Effector memory CD4-positive, alpha-beta T cell (primary cell): ENCODE data around the gene ASB15.

Experiments
- DNase-seq, 3 donors: peaks; one replicate each; pipeline ENCODE4 v3.0.0-alpha.2; 2020
- H3K27ac ChIP-seq: 2 replicates; pipeline ENCODE4 v1.7.0; 2013; ENCODE audit warnings: mild to moderate bottlenecking, low read length, moderate library complexity; ENCODE audit not compliant: insufficient read depth, poor library complexity, severe bottlenecking
- H3K27me3 ChIP-seq: replicated peaks from 2 replicates; pipeline ENCODE4 v1.7.0; 2013; ENCODE audit warnings: mild to moderate bottlenecking, low read length; ENCODE audit not compliant: insufficient read depth, control insufficient read depth, poor library complexity, severe bottlenecking
- H3K36me3 ChIP-seq: 2 replicates; pipeline ENCODE4 v1.7.0; 2013; ENCODE audit warnings: mild to moderate bottlenecking, low read length, moderate library complexity; ENCODE audit not compliant: control insufficient read depth, insufficient read depth
- H3K4me1 ChIP-seq: 2 replicates; pipeline ENCODE4 v1.7.0; 2013; ENCODE audit warnings: low read length, mild to moderate bottlenecking; ENCODE audit not compliant: control insufficient read depth, insufficient read depth, poor library complexity, severe bottlenecking
- H3K4me3 ChIP-seq: 2 replicates; pipeline ENCODE4 v1.7.0; 2013; ENCODE audit warnings: low read length, low read depth, mild to moderate bottlenecking; ENCODE audit not compliant: insufficient read depth, poor library complexity, severe bottlenecking
- H3K9me3 ChIP-seq: 2 replicates; pipeline ENCODE4 v1.7.0; 2013; ENCODE audit warnings: mild to moderate bottlenecking, low read length, moderate library complexity; ENCODE audit not compliant: control insufficient read depth

The ASB15 gene

DNA sequence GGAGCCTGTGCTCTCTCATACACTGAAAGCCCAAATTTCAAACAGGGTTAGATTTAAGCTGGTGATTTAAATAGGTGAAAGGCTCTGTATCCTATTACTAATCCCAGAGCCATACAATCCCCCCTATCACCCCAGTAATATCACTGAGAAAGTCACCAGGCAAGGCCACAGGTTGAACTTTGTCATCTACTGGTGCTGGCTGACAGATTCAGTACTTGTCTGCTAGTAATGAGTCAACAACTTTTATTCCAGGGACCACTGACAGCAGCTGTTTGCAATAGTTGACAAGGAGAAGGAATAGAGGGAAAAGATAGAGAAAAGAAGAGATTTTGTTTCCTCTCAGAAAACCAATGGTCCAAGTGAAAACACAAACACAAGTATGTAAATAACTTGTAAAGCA, 10.4 kb downstream of the ASB15 start:
- no peaks in the 10 kb centered on the region for H3K4me1 ChIP-seq
- no peak overlapping the region for H3K27ac ChIP-seq
- H3K36me3 ChIP-seq, result no peaks in the 10 kb centered on the region
- no peak overlapping the region for H3K4me3 ChIP-seq
- H3K9me3 ChIP-seq, result no peaks in the 10 kb centered on the region
- DNase-seq, result no peak
- H3K27me3 ChIP-seq, result no peaks in the 10 kb centered on the region

DNA sequence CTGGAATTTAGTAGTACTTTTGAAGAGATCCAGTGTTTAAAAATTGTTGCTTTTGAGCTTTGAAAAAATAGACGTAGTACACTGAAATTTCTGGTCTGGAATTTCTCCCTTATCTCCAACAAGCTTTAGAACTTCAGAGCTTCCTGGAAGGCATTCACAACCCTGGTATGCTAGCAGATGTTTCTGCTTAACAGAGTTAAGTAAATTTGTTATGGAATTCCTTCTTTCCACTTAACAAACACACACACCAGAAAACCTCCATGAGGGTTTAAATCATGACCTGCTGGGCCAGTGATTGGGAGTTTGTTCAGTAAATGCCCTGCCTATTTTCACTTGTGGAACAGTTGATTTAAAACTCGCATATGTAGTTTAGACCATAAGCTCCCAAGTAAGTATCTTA, 13.7 kb downstream of the ASB15 start:
- Histone ChIP-seq H3K36me3 (no peaks in the 10 kb centered on the region), H3K4me1 (no peaks in the 10 kb centered on the region), H3K27me3 (no peaks in the 10 kb centered on the region), H3K4me3 (no peak overlapping the region), H3K27ac (no peak overlapping the region), H3K9me3 (no peaks in the 10 kb centered on the region)
- no peak for DNase-seq

DNA sequence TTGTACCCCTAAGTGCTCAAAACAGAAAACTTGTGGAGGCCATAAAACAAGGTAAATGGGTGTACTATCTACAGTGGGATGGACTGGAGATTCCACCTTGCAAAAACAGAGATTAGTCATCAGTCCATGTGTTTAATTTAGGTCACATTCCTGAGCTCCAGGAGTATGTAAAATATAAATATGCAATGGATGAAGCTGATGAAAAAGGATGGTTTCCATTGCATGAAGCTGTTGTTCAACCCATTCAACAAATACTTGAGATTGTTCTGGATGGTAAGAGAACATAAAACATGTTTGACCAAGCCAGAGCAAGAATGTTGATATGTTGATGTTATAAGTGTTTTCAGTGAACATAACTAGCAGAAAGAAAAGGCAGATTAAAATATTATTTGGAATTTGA, 14.6 kb downstream of the ASB15 start:
- no peak for DNase-seq
- H3K4me1 ChIP-seq, result no peaks in the 10 kb centered on the region
- H3K36me3 ChIP-seq, result no peaks in the 10 kb centered on the region
- no peaks in the 10 kb centered on the region for H3K9me3 ChIP-seq
- no peaks in the 10 kb centered on the region for H3K27me3 ChIP-seq
- no peak overlapping the region for H3K27ac ChIP-seq
- no peak overlapping the region for H3K4me3 ChIP-seq

DNA sequence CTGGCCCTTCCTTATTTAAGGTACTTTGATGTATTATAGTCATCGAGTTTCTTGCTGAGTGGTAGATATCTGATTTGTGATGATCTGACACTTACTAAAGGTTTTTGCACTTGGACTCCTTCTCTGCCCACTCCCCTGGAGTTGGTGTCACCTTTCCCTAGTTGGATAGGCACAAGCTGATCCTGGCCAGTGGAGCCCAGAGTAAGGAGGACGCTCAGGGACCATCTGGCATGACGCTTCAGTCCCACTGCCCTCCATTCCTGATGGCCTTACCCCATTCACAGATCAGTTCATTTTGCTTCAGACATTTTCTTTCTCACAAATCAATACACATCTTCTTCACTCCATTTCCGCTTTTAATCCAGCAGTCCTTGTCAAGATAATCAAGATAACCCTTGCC, 20.1 kb downstream of the ASB15 start:
- no peaks in the 10 kb centered on the region for H3K27me3 ChIP-seq
- H3K27ac ChIP-seq, result no peak overlapping the region
- no peaks in the 10 kb centered on the region for H3K4me1 ChIP-seq

DNA sequence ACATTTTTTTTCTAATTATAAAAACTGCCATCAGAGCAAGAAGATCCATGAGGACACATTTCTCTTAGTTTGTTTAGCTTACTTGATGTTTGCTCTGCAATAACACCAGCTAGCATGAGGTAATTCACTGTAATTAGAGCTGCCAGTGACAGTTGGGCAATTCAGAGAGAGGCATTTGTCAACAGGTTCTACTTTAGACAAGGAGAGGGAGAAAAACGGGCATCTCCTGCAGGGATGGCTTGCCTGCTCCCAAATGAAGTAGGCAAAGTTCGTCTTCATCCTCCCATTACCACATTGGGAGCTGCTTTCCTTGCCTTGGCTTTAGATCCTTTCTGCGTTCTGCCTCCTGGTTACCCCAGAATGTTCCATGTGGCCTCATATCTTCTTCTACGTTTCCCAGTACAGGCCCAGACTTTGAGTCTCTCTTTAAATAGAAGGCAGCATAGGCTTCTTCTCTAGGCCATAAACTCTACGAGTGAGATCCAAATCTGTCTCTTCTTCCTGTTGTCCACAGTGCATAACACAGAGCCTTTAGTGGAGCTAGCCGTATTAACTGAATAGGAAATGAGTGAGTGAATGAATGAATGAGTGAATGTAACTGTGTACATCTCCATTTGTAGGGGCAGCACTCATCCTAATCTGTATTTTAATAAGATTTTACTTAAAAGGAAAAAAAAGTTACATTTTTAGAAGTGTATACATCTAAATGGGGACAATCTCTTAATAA, 21.2 kb downstream of the ASB15 start:
- Histone ChIP-seq H3K27ac (no peak overlapping the region), H3K4me1 (no peaks in the 10 kb centered on the region), H3K9me3 (no peaks in the 10 kb centered on the region), H3K36me3 (no peaks in the 10 kb centered on the region), H3K4me3 (no peak overlapping the region), H3K27me3 (no peaks in the 10 kb centered on the region)
- no peak for DNase-seq

More for the DNA sequence above, 20.1 kb downstream of the ASB15 start:
- no peak for DNase-seq
- H3K4me3 ChIP-seq, result no peak overlapping the region
- no peaks in the 10 kb centered on the region for H3K9me3 ChIP-seq
- no peaks in the 10 kb centered on the region for H3K36me3 ChIP-seq

DNA sequence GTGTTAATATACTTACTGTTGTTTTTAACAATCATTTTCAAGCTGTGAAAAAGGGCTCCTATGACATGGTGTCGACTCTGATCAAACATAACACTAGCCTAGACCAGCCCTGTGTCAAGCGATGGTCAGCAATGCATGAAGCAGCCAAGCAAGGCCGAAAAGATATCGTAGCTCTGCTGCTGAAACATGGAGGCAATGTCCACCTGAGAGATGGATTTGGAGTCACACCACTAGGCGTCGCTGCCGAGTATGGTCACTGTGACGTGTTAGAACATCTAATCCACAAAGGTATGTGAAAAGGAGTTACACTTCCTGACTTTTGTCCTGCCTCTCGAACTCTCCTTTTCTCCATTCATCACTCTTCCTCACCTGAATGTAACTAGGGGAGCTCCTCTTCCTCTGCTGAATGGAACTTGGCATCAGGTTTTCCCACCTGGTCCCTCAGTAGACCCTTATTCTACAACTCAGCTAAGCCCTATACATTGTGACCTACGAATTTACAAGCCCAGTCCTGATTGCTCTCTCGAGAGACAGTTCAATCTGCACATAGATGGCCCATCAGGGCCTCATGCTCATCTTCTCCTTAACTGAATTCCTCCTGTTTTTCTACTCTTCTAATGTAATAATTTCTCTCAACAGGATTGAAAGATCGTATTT, 23.0 kb downstream of the ASB15 start:
- no peaks in the 10 kb centered on the region for H3K36me3 ChIP-seq
- H3K27me3 ChIP-seq, result no peaks in the 10 kb centered on the region
- DNase-seq, result peak; percentile 10 to 36 (median 14)
- H3K27ac ChIP-seq, result no peak overlapping the region
- no peak overlapping the region for H3K4me3 ChIP-seq
- no peaks in the 10 kb centered on the region for H3K4me1 ChIP-seq
- H3K9me3 ChIP-seq, result no peaks in the 10 kb centered on the region

DNA sequence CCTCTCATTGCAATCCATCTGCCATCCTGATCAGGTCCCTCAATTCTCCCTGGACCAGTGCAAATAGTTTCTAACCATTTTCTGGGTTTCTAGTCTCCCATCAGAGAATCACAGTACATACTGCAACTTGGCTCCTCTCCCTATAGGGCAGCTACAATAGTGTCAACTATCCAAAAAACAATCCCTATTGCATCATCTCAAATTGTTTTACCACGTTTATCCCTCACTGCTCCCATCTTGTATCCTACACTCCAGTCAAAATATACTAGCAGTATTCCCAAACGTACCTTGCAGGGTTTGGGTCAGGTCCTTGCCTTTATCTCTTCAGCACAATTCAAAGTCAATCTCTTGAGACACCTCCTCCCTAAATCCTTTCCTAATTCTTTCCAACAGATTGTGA, 23.6 kb downstream of the ASB15 start:
- no peak for DNase-seq
- H3K27me3 ChIP-seq, result no peaks in the 10 kb centered on the region
- H3K36me3 ChIP-seq, result no peaks in the 10 kb centered on the region
- no peak overlapping the region for H3K4me3 ChIP-seq
- no peaks in the 10 kb centered on the region for H3K9me3 ChIP-seq
- no peaks in the 10 kb centered on the region for H3K4me1 ChIP-seq
- no peak overlapping the region for H3K27ac ChIP-seq

DNA sequence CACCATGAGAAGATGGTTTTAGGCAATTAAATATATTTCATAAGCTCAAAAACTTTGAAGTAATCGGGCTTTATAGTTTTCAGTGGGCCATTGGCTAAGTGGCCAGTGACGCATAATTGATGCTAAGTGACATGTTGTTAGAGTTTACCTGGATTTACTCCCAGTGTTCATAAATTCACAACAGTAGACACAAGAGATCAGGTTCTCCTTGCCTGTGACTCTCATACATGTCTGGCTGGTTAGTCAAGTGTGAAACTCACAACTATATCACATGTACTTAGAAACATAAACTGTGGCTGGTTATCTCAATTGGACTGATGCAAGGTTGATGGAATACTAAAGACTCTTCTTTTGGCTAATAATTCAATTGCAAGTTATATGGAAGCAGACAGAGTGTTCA, 26.2 kb downstream of the ASB15 start:
- no peak overlapping the region for H3K4me3 ChIP-seq
- no peak overlapping the region for H3K27ac ChIP-seq
- no peaks in the 10 kb centered on the region for H3K36me3 ChIP-seq
- no peaks in the 10 kb centered on the region for H3K4me1 ChIP-seq
- DNase-seq, result no peak
- no peaks in the 10 kb centered on the region for H3K9me3 ChIP-seq
- H3K27me3 ChIP-seq, result no peaks in the 10 kb centered on the region

DNA sequence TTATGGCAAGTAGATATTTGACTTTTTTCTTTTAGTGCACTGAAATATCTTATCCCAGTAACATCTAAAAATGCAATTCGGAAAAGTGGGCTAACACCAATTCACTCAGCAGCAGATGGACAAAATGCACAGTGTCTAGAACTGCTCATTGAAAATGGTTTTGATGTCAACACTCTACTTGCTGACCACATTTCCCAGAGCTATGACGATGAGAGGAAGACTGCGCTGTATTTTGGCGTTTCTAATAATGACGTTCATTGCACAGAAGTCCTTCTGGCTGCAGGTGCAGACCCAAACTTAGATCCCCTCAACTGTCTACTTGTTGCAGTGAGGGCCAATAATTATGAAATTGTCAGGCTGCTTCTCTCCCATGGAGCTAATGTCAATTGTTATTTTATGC, 27.2 kb downstream of the ASB15 start:
- Histone ChIP-seq H3K27me3 (no peaks in the 10 kb centered on the region), H3K36me3 (no peaks in the 10 kb centered on the region), H3K4me3 (no peak overlapping the region), H3K9me3 (no peaks in the 10 kb centered on the region), H3K4me1 (no peaks in the 10 kb centered on the region), H3K27ac (no peak overlapping the region)
- no peak for DNase-seq

DNA sequence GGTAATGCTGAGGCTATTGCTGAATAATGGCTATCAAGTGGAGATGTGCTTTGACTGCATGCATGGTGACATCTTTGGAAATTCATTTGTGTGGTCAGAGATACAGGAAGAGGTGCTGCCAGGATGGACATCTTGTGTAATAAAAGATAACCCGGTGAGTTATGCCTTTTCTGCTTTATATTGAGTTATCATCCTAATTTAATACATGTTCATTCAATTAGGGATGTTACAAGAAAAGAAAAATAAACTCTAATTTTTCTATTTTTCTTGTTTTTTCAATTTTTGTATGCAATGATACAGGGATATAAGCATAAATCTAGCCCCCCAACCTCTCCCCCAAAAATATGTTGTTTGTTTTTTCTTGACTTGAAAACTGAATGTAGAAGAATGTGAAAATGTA, 27.7 kb downstream of the ASB15 start:
- no peaks in the 10 kb centered on the region for H3K4me1 ChIP-seq
- no peak overlapping the region for H3K27ac ChIP-seq
- no peak for DNase-seq
- H3K4me3 ChIP-seq, result no peak overlapping the region
- H3K27me3 ChIP-seq, result no peaks in the 10 kb centered on the region
- no peaks in the 10 kb centered on the region for H3K9me3 ChIP-seq
- H3K36me3 ChIP-seq, result no peaks in the 10 kb centered on the region
